OCI-LY3 (cell line): ENCODE data around the gene STRBP.
A peak's percentile ranks its signal among the peaks of the same experiment; 100 is the strongest.
"Not testable (repeated sequence)": the region's sequence is repeated elsewhere in the genome, so short reads cannot be mapped to it uniquely, and the experiment has no call there.

Experiments used
- H2AFZ ChIP-seq: fragments of 200-600, 300-600 bp; shearing (Covaris generic); 2 replicates; pipeline ENCODE4 v1.6.0; 2014; ENCODE audit warnings: antibody characterized with exemption, low read depth, low read length
- H3K27ac ChIP-seq: fragments of 200-600, 300-600 bp; sonication (generic); 2 replicates; pipeline ENCODE4 v1.5.1; 2014; ENCODE audit warnings: mild to moderate bottlenecking, low read length, moderate library complexity, mixed read lengths
- H3K27me3 ChIP-seq: fragments of 200-600, 300-600 bp; sonication (generic); 2 replicates; pipeline ENCODE4 v1.6.1; 2014; ENCODE audit warnings: low read depth, low read length, mixed read lengths
- H3K36me3 ChIP-seq: fragments of 200-600, 300-600 bp; sonication (generic); replicated peaks from 2 replicates; pipeline ENCODE3; 2014; ENCODE audit warnings: low read depth, low read length, mixed read lengths
- H3K4me1 ChIP-seq: fragments of 300-600, 200-600 bp; sonication (generic); 2 replicates; pipeline ENCODE4 v1.6.1; 2014; ENCODE audit warnings: low read length, mixed read lengths
- H3K4me2 ChIP-seq: fragments of 200-600, 300-600 bp; sonication (generic); 2 replicates; pipeline ENCODE4 v1.6.1; 2014; ENCODE audit warnings: low read length, mixed read lengths
- H3K4me3 ChIP-seq: fragments of 300-600, 200-600 bp; sonication (generic); 2 replicates; pipeline ENCODE4 v1.5.1; 2014; ENCODE audit warnings: antibody characterized with exemption, mild to moderate bottlenecking, low read length, moderate library complexity
- H3K79me2 ChIP-seq: fragments of 300-600, 200-600 bp; shearing (Covaris generic); 2 replicates; pipeline ENCODE4 v1.6.1; 2014; ENCODE audit warnings: mild to moderate bottlenecking, low read length, mixed read lengths
- H3K9ac ChIP-seq: fragments of 300-600, 200-600 bp; shearing (Covaris generic); 2 replicates; pipeline ENCODE4 v1.6.0; 2014; ENCODE audit warnings: mild to moderate bottlenecking, low read length, moderate library complexity
- H3K9me3 ChIP-seq: fragments of 200-600, 300-600 bp; shearing (Covaris generic); 2 replicates; pipeline ENCODE4 v1.6.1; 2014; ENCODE audit warnings: low read length, mixed read lengths; ENCODE audit not compliant: insufficient read depth
- H4K20me1 ChIP-seq: fragments of 200-600, 300-600 bp; sonication (generic); 2 replicates; pipeline ENCODE4 v1.6.1; 2016; ENCODE audit warnings: low read length, mixed read lengths; ENCODE audit not compliant: insufficient read depth
- EZH2phosphoT487 ChIP-seq: fragments of 200-600 bp; shearing (Covaris generic); IDR thresholded peaks from 2 replicates; pipeline ENCODE4 v1.6.1; 2018; ENCODE audit warnings: antibody characterized with exemption, mixed run types, low read depth
- TF ChIP-seq, protein P1 (sequence below): fragments of 200-600, 300-600 bp; sonication (generic); IDR thresholded peaks from 2 replicates; pipeline ENCODE4 v1.5.1; 2014; ENCODE audit warnings: antibody characterized with exemption, low read length, low read depth

The STRBP gene

DNA sequence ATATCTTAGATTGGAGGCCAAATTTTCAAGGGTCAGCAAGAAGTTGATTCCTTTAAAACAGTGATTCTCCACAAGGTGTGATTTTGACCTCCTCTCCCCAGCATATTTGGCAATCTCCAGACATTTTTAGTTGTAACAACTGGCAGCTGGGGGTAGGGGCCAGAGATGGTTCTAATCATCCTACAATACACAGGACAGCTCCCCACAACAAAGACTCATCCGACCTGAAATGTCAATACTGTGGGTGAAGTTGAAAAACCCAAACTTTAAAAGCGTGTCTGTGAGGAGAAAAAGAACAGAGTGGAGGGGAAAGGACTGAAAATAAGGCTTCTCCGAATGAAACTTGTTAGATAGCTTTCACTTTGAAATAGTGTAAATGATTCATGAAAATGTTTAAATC is 10.0 kb upstream of the STRBP start:
- H3K4me2 ChIP-seq = no peak overlapping the region
- H3K4me3 ChIP-seq = no peak overlapping the region
- H2AFZ ChIP-seq = no peak overlapping the region
- peaks cover 41% of the 10 kb centered on the region for H3K27me3 ChIP-seq
- no peaks in the 10 kb centered on the region for H4K20me1 ChIP-seq
- H3K4me1 ChIP-seq = no peaks in the 10 kb centered on the region; the same call in 1 of the 2 replicates
- H3K9me3 ChIP-seq = 0 out of 2 replicates have a peak, but pooled peaks cover 3% of the 10 kb centered on the region
- TF ChIP-seq, protein P1, sequence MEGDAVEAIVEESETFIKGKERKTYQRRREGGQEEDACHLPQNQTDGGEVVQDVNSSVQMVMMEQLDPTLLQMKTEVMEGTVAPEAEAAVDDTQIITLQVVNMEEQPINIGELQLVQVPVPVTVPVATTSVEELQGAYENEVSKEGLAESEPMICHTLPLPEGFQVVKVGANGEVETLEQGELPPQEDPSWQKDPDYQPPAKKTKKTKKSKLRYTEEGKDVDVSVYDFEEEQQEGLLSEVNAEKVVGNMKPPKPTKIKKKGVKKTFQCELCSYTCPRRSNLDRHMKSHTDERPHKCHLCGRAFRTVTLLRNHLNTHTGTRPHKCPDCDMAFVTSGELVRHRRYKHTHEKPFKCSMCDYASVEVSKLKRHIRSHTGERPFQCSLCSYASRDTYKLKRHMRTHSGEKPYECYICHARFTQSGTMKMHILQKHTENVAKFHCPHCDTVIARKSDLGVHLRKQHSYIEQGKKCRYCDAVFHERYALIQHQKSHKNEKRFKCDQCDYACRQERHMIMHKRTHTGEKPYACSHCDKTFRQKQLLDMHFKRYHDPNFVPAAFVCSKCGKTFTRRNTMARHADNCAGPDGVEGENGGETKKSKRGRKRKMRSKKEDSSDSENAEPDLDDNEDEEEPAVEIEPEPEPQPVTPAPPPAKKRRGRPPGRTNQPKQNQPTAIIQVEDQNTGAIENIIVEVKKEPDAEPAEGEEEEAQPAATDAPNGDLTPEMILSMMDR = no peak
- no peak for TF ChIP-seq EZH2phosphoT487
- no peak overlapping the region for H3K27ac ChIP-seq
- H3K9ac ChIP-seq = no peak overlapping the region
- no peaks in the 10 kb centered on the region for H3K79me2 ChIP-seq
- no peaks in the 10 kb centered on the region for H3K36me3 ChIP-seq

DNA sequence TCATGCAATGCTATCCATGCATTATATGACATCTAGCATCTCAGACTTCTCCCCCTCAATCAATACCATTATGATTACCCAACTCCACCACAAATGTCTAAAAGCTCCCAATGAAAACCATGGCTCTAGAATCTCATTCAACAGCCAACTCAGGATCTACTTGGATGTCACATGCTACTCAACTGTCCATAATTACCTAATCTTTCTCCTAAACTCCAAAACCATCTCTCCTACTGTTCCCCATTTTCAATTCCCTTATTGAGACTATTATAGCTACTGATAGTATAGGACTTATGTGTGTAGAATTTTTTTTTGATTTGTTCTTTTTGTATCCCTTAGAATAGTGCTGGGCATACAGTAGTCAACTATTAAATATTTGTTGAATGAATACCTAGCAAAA is 8.2 kb upstream of the STRBP start:
- TF ChIP-seq, protein P1 = no peak
- no peak for TF ChIP-seq EZH2phosphoT487
- Histone ChIP-seq H2AFZ (no peak overlapping the region), H3K27ac (no peak overlapping the region), H3K27me3 (peaks cover 23% of the 10 kb centered on the region; the same call in 1 of the 2 replicates), H3K4me1 (no peaks in the 10 kb centered on the region), H3K9ac (no peak overlapping the region), H3K36me3 (no peaks in the 10 kb centered on the region), H3K9me3 (0 out of 2 replicates have a peak, but pooled peaks cover 3% of the 10 kb centered on the region), H4K20me1 (no peaks in the 10 kb centered on the region), H3K79me2 (no peaks in the 10 kb centered on the region), H3K4me2 (no peak overlapping the region), H3K4me3 (no peak overlapping the region)

DNA sequence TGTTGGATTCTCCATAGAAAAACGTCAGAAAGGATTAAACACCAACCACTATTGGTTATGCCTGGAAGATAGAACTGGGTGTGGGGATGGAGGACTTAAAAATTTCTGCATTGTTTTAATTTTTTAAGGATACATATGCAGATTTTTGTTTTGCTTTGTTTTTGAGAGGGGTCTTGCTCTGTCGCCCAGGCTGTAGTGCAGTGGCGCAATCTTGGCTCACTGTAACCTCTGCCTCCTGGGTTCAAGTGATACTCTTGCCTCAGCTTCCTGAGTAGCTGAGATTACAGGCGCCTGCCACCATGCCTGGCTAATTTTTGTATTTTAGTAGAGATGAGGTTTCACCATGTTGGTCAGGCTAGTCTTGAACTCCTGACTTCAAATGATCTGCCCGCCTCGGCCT is 2.7 kb upstream of the STRBP start:
- H3K9me3 ChIP-seq, H3K4me3 ChIP-seq, H4K20me1 ChIP-seq, H3K36me3 ChIP-seq, H3K27ac ChIP-seq, H3K27me3 ChIP-seq, H3K4me2 ChIP-seq, H2AFZ ChIP-seq, H3K9ac ChIP-seq: not testable (repeated sequence)
- Histone ChIP-seq H3K79me2 (peaks cover 21% of the 10 kb centered on the region), H3K4me1 (peaks cover 16% of the 10 kb centered on the region)

DNA sequence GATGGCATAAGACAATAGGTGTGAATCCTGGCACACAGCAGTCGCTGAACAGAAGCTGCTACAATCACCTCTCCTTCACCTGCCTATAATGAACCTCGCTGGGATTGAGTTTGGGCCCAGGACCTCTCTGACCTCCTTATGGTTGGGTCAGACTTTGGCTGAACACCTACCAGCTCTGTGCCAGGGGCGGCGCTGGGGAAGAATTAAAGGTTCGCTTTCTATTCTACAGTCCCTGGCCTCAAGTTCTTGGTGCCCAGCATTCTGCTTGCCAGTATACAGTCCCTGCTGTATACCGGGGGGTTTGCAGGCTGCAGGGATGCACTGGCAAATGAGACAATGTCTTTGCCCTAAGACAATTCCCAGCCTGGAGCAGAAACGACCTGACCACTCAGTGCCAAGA is 895 bp upstream of the STRBP start:
- H3K27me3 ChIP-seq = no peaks in the 10 kb centered on the region
- H3K9ac ChIP-seq = peak overlapping the region; percentile 64

More for the DNA sequence above, 895 bp upstream of the STRBP start:
- no peaks in the 10 kb centered on the region for H3K9me3 ChIP-seq
- TF ChIP-seq, protein P1 = no peak
- TF ChIP-seq EZH2phosphoT487 = no peak
- peaks cover 16% of the 10 kb centered on the region; the same call in 1 of the 2 replicates for H4K20me1 ChIP-seq
- peak overlapping the region; percentile 87 for H3K4me3 ChIP-seq
- peak overlapping the region; percentile 98 for H3K4me2 ChIP-seq
- no peaks in the 10 kb centered on the region for H3K36me3 ChIP-seq
- H3K27ac ChIP-seq = no peak overlapping the region
- H3K4me1 ChIP-seq = peaks cover 16% of the 10 kb centered on the region
- H3K79me2 ChIP-seq = peaks cover 36% of the 10 kb centered on the region
- peak overlapping the region; percentile 96 for H2AFZ ChIP-seq
